Measurements from ENCODE around the gene CELA3B. TPM values are rescaled to one million over a fixed set of nuclear protein-coding genes. Genes with fewer than 3 reads are reported as not detected.
"Not testable (repeated sequence)": the region's sequence is repeated elsewhere in the genome, so short reads cannot be mapped to it uniquely, and the experiment has no call there.

The CELA3B gene
- total RNA-seq, 2 donors from 2014 or later = 0.76 to 2.0 TPM

- DNase-seq (no peak), ATAC-seq (no peak)
- intact Hi-C loops (cut with DNase I, micrococcal nuclease) = no loop called here
Measured at GRCh38 chr1:21941370-21941769, 35.5 kb upstream of the CELA3B start.

- DNase-seq = no peak
- intact Hi-C loops (cut with DNase I, micrococcal nuclease) = no loop called here
- no peak for ATAC-seq
Measured at GRCh38 chr1:21942464-21942863, 34.4 kb upstream of the CELA3B start.

- ATAC-seq = peak; percentile 27
- DNase-seq; intact Hi-C loops (cut with DNase I, micrococcal nuclease): not testable (repeated sequence)
Measured at GRCh38 chr1:21942959-21943640, 33.7 kb upstream of the CELA3B start.

GRCh38 chr1:21944733-21945073 lies 32.1 kb upstream of the CELA3B start:
- intact Hi-C loops (cut with DNase I, micrococcal nuclease) = no loop called here
- no peak for ATAC-seq
- DNase-seq = no peak

DNA sequence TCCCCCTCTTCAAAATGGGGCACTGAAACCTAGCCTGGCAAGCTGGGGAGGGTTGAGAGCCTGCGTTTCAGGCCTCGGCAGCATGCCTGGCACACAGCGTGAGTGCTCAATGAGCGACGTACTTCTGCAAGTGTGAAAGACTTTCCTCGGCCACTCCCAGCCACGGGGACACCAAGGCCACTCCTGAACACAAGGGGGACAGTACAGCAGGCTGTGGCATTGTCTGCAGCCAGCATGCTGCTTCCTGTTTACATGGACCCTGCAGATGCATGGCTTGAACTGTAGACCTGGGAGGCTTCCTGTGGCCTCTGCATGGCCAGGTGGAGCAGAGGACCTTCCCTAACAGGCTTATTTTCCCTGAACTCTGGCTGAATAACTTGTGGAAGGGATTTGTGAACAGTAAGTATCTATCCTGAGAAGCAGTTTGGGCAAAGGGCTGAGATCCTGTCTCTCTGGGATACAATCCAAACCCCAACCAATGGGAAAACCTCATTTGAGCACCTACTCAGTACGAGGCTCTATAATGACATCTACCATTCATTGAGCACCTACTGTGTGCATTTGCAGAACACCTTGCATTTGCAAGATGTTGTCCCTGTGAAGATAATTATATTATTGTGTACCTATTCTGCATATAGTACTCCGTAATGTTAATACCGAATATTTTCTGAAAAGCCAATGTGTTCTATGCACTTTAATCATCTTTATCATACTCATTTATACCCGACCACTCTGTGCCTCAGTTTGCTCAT lies 29.8 kb upstream of the CELA3B start:
- DNase-seq (no peak), ATAC-seq (peak; percentile 20)
- intact Hi-C loops (cut with DNase I, micrococcal nuclease) = no loop called here

GRCh38 chr1:21950734-21951133 lies 26.1 kb upstream of the CELA3B start:
- intact Hi-C loops (cut with DNase I, micrococcal nuclease) = no loop called here
- ATAC-seq = no peak
- DNase-seq = no peak

GRCh38 chr1:21951226-21951870 lies 25.5 kb upstream of the CELA3B start:
- no peak for DNase-seq
- intact Hi-C loops (cut with DNase I, micrococcal nuclease) = no loop called here
- ATAC-seq = no peak

DNA sequence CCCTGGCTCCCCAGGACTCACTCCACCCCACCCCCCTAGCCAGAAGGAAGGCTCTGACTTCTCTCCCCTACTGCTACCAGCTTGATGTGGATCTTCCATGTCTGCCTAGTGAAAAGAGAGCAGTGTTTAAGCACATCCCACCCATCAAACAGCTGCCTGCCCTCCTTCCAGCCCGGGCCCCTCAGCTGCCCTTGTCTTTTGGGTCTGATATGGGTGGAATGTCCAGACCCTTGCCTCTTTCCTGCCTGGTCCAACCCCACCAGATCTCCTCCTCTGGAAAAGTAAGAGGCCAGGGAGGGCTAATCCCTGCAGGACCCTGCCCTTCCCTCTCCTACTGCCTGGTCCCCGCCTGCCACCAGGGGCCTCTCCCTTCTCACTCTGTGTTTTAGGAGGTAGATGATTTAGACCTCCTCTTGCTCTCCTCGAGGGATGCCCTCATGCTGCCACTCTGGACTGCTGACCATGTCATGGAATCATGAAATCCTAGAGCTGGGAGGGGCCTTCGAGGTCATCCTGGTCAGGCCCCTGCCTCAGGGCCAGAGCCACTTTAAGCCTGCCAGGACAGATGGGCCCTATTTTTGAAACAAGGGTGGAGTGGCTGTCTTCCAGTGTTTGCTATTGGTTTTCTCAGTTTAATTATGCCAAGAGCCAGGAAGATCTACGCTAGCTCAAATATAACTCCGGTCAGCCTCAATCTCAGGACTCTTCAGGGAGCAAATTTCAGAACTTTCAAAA lies 23.9 kb upstream of the CELA3B start:
- ATAC-seq (no peak), DNase-seq (no peak)
- intact Hi-C loops (cut with DNase I, micrococcal nuclease) = no loop called here

- ATAC-seq (no peak), DNase-seq (no peak)
- intact Hi-C loops (cut with DNase I, micrococcal nuclease) = no loop called here
Measured at GRCh38 chr1:21955058-21955457, 21.8 kb upstream of the CELA3B start.

DNA sequence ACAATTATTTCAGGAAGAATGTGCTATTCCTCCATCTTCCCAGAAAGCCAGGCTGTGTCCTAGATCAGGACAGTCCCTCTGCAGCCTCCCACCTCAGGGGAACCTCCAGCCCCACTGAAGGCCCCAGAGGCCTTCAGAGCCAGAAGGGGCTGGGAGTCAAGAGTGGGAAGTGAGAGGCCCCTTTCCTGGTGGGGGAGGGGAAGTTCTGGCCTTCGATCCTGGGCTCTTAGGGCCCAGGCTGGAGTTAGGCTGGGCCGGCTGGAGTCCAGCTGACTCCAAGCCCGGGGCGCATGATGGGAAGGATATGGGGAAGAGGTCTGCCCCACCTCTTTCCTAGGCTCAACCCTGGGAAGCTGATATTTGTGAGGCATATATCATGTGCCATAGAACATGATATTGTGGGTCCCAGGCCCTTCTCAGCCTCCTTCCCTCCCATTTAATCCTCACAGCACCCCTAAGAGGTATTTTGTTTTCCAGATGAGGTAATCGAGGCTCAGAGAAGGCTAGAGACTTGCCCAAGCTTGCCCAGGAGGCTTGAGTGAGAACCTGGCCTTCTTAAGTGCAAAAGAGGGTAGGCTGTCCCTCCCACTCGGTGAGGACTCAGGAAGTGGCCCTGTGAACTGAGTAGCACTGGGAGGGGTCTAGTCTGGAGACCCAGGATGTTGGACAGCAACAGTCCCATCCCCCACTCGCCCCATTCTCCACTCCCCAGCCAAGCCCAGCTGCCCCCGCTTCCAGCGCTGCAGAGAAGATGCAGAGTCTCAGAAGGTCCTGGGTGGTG lies 21.1 kb upstream of the CELA3B start:
- ATAC-seq = no peak
- DNase-seq = no peak
- intact Hi-C loops (cut with DNase I, micrococcal nuclease) = no loop called here

DNA sequence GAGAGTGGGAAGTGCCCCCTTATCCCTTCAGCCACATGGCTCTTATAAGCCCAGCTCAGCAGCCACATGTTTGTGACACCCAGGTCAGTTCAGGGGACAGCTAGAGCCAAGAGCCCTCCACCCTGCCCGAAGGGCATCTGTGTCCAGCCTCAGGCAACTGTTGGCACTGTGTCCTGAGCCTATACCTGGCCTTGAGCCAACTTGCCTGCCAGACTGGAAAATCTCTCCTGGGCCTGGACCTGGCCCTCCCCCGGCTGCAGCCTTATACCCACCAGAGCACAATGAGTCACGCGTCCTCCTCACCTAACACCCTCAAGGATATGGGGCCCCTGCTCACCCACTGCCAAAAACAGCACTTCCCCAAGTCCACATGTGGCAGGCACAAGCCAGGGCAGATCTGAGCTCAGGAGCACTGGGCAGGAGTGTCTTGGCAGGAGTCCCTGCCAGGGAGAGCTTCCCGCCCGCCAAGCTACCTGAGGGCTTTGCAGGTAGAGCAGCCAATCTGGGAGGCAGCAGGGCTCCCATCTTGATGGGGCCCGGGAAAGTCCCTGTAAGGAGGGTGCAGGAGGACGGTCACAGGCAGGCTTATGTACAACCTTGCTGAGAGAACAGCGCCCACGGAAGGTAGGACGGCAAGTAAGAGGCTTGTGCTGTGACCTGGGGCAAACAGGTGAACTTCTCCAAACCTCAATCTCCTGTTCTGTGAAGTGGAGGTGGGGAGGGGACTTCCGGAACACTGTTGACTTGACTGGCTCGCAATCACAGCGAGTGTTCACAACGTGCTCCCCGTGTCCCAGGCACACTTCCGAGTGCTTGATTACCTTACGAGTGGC lies 19.9 kb upstream of the CELA3B start:
- intact Hi-C loops (cut with DNase I, micrococcal nuclease) = no loop called here
- ATAC-seq = peak; percentile 93
- DNase-seq = peak; percentile 70 to 77

DNA sequence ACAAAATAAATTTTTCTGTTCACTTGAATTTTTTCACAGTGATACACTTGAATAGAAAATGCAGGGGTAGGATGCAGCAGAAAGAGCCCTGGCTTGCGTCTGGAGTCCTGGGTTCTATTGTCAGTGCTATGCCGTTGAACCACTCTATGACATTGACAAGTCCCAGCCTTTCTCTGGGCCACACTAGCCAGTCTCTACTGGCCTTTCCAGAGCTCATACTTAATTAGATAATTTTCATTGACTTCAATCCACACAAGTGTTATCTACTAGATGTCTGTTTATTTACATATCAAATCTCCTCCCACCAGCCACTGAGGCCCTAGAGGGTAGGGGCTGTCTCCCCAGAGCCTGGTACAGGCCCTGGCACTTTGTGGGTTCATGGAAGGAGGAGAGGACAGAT lies 15.5 kb upstream of the CELA3B start:
- DNase-seq (no peak), ATAC-seq (no peak)
- intact Hi-C loops (cut with DNase I, micrococcal nuclease) = no loop called here

- ATAC-seq (no peak), DNase-seq (no peak)
- intact Hi-C loops (cut with DNase I, micrococcal nuclease) = no loop called here
Measured at GRCh38 chr1:21961799-21962198, 15.0 kb upstream of the CELA3B start.

GRCh38 chr1:21963477-21964217 lies 13.2 kb upstream of the CELA3B start:
- peak; percentile 94 for ATAC-seq
- peak; percentile 66 to 82 for DNase-seq
- intact Hi-C loops (cut with DNase I, micrococcal nuclease) = no loop called here

GRCh38 chr1:21966247-21967000 lies 10.4 kb upstream of the CELA3B start:
- no peak for DNase-seq
- no peak for ATAC-seq
- intact Hi-C loops (cut with DNase I, micrococcal nuclease) = no loop called here

- intact Hi-C loops (cut with DNase I, micrococcal nuclease); ATAC-seq; DNase-seq: not testable (repeated sequence)
Measured at GRCh38 chr1:21967216-21967615, 9.6 kb upstream of the CELA3B start.

DNA sequence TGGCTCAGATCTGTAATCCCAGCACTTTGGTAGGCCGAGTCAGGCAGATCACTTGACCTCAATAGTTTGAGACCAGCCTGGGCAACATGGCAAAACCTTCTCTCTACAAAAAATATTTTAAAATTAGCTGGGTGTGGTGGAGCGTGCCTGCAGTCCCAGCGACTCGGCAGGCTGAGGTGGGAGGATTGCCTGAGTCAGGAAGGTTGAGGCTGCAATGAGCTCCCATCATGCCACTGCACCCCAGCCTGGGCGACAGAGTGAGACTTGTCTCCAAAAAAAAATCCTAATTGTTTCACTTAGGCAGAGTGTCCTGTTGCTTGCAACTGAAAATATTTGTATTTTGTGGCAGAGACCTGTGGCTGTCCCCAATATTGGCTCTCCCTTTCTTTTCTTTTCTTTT lies 7.8 kb upstream of the CELA3B start:
- ATAC-seq; DNase-seq; intact Hi-C loops (cut with DNase I, micrococcal nuclease): not testable (repeated sequence)
